GM18951 (cell line): ENCODE measurements around the gene FAM170A.

Experiments used
- POLR2A ChIP-seq: IDR thresholded peaks from 4 replicates; pipeline ENCODE4 v1.6.1; 2011; ENCODE audit warnings: mild to moderate bottlenecking; ENCODE audit not compliant: insufficient read length, insufficient read depth; ENCODE audit errors: extremely low read depth
- in situ Hi-C: fragments of 300-500 bp; cut with MboI; formaldehyde crosslinking; loops from one replicate; pipeline ENCODE4 v1.12.0; 2022; ENCODE audit warnings: low sequenced_read_pairs, mixed read lengths, inconsistent platforms; ENCODE audit not compliant: unreplicated experiment

The FAM170A gene

GRCh38 chr5:119680080-119680479, 50.7 kb downstream of the FAM170A start:
- in situ Hi-C loops = no loop called here
- TF ChIP-seq POLR2A = no peak

- TF ChIP-seq POLR2A = no peak
- in situ Hi-C loops = no loop called here
Observed at GRCh38 chr5:119681734-119682133, 52.4 kb downstream of the FAM170A start.

GRCh38 chr5:119682372-119682771, 53.0 kb downstream of the FAM170A start:
- in situ Hi-C loops = no loop called here
- TF ChIP-seq POLR2A = no peak
